Vagina (tissue), 2 donors: ENCODE results near the gene TRABD2B. TPM values are rescaled to one million over a fixed set of nuclear protein-coding genes. Genes with fewer than 3 reads are reported as not detected.

Source experiments
- DNase-seq, 2 donors: peaks; one replicate each; pipeline ENCODE4 v3.0.0-alpha.2; 2017; ENCODE audit errors: extremely low spot score in 2 of 2
- H3K27ac ChIP-seq: fragments of 200-600 bp; sonication (generic); one replicate; pipeline ENCODE4 v1.5.1; 2019
- H3K27me3 ChIP-seq: fragments of 200-600 bp; sonication (generic); one replicate; pipeline ENCODE4 v1.5.1; 2019
- H3K36me3 ChIP-seq, 2 donors: fragments of 200-600 bp; sonication (generic); one replicate each; pipeline ENCODE4 v1.5.1; 2017 to 2019
- H3K4me1 ChIP-seq: fragments of 200-600 bp; sonication (generic); one replicate; pipeline ENCODE4 v1.5.1; 2019
- H3K4me3 ChIP-seq, 2 donors: fragments of 200-600 bp; sonication (generic); 1 replicate in 1 of 2; 2 replicates in 1 of 2; pipeline ENCODE4 v1.5.1; 2016 to 2019
- H3K9me3 ChIP-seq: fragments of 200-600 bp; sonication (generic); one replicate; pipeline ENCODE4 v1.5.1; 2019
- CTCF ChIP-seq, 3 experiments: fragments of 450-650 bp in 2 of 3; fragments of 200-600 bp in 1 of 3; sonication (generic) in 1 of 3; IDR thresholded peaks; one replicate each; pipeline ENCODE4 v1.5.1; 2017 to 2019; ENCODE audit warnings: antibody characterized with exemption in 3 of 3, mild to moderate bottlenecking in 2 of 3, moderate library complexity in 2 of 3
- POLR2A ChIP-seq, 2 donors: fragments of 450-650 bp; IDR thresholded peaks; one replicate each; pipeline ENCODE4 v1.6.1; 2017; ENCODE audit warnings: antibody characterized with exemption in 2 of 2, mild to moderate bottlenecking in 2 of 2, moderate library complexity in 2 of 2
- POLR2AphosphoS5 ChIP-seq, 2 donors: sonication (generic); formaldehyde crosslinking; IDR thresholded peaks; one replicate each; pipeline ENCODE4 v1.9.0; 2017; ENCODE audit warnings: antibody characterized with exemption in 2 of 2, mild to moderate bottlenecking in 2 of 2, low read depth in 1 of 2; ENCODE audit not compliant: insufficient read depth in 1 of 2
- intact Hi-C: fragments of 100-400 bp; cut with DNase I; formaldehyde crosslinking; loops from one replicate; pipeline ENCODE4 v1.15.1; 2023
- total RNA-seq: library from RNA; depleted of rRNA; stranded (reverse); fragments of >200 nt; gene quantifications from one replicate; pipeline ENCODE4 v1.2.3, GENCODE V29; 2016

Gene TRABD2B
- total RNA-seq, 1 donor from 2014 or later = 5.6 TPM

GRCh38 chr1:47837056-47837830, 159.9 kb downstream of the TRABD2B start:
- no peak overlapping the region for H3K4me3 ChIP-seq
- DNase-seq = no peak
- no peak overlapping the region for H3K27ac ChIP-seq
- H3K36me3 ChIP-seq = no peaks in the 10 kb centered on the region
- H3K27me3 ChIP-seq = no peaks in the 10 kb centered on the region
- peaks cover 9% of the 10 kb centered on the region for H3K4me1 ChIP-seq
- H3K9me3 ChIP-seq = peaks cover 6% of the 10 kb centered on the region
- intact Hi-C loops = no loop called here
- TF ChIP-seq POLR2AphosphoS5 (IDR thresholded peaks at IDR 0.05; ENCODE audit: insufficient read depth in 1 of 2, low read depth in 1 of 2) (no peak), CTCF (IDR thresholded peaks at IDR 0.05) (no peak), POLR2A (IDR thresholded peaks at IDR 0.05) (no peak)

GRCh38 chr1:47835409-47835808, 161.8 kb downstream of the TRABD2B start:
- no peak overlapping the region for H3K4me3 ChIP-seq
- intact Hi-C loops = no loop called here
- no peaks in the 10 kb centered on the region for H3K27me3 ChIP-seq
- H3K27ac ChIP-seq = no peak overlapping the region
- peaks cover 9% of the 10 kb centered on the region for H3K4me1 ChIP-seq
- H3K36me3 ChIP-seq = no peaks in the 10 kb centered on the region
- DNase-seq = no peak
- TF ChIP-seq POLR2A (IDR thresholded peaks at IDR 0.05) (no peak), CTCF (IDR thresholded peaks at IDR 0.05) (no peak), POLR2AphosphoS5 (IDR thresholded peaks at IDR 0.05; ENCODE audit: insufficient read depth in 1 of 2, low read depth in 1 of 2) (no peak)
- H3K9me3 ChIP-seq = peaks cover 6% of the 10 kb centered on the region

DNA sequence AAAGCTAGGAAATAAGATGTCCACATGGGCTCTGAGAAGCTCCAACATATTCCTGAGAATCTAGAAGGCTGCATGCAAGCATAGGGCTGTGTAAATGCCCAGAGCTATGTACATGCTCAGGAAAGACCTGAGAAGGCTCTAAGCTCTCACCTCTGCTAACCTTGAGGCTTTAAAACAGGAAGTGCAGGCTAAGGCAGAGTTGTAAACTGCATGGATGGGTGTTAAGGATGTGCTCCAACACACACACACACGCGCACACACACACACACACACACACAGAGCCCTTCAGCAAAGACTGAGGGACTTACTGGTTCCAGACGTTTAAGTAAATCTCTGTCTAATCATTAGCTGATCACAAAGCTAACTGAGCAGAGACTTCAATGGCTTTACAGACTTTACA, 162.9 kb downstream of the TRABD2B start:
- TF ChIP-seq POLR2A (IDR thresholded peaks at IDR 0.05) (no peak), POLR2AphosphoS5 (IDR thresholded peaks at IDR 0.05; ENCODE audit: insufficient read depth in 1 of 2, low read depth in 1 of 2) (no peak), CTCF (IDR thresholded peaks at IDR 0.05) (no peak)
- Histone ChIP-seq H3K4me3 (no peak overlapping the region), H3K9me3 (peaks cover 6% of the 10 kb centered on the region), H3K4me1 (peaks cover 7% of the 10 kb centered on the region), H3K36me3 (no peaks in the 10 kb centered on the region), H3K27ac (no peak overlapping the region), H3K27me3 (no peaks in the 10 kb centered on the region)
- intact Hi-C loops = no loop called here
- no peak for DNase-seq

GRCh38 chr1:47830641-47831333, 166.4 kb downstream of the TRABD2B start:
- DNase-seq = no peak
- TF ChIP-seq CTCF (IDR thresholded peaks at IDR 0.05) (no peak), POLR2A (IDR thresholded peaks at IDR 0.05) (no peak), POLR2AphosphoS5 (IDR thresholded peaks at IDR 0.05; ENCODE audit: insufficient read depth in 1 of 2, low read depth in 1 of 2) (no peak)
- H3K36me3 ChIP-seq = no peaks in the 10 kb centered on the region
- H3K27ac ChIP-seq = no peak overlapping the region
- peaks cover 5% of the 10 kb centered on the region for H3K9me3 ChIP-seq
- no peaks in the 10 kb centered on the region for H3K27me3 ChIP-seq
- intact Hi-C loops = no loop called here
- H3K4me1 ChIP-seq = peaks cover 7% of the 10 kb centered on the region
- H3K4me3 ChIP-seq = no peak overlapping the region

GRCh38 chr1:47830021-47830420, 167.2 kb downstream of the TRABD2B start:
- TF ChIP-seq POLR2AphosphoS5 (IDR thresholded peaks at IDR 0.05; ENCODE audit: insufficient read depth in 1 of 2, low read depth in 1 of 2) (no peak), CTCF (IDR thresholded peaks at IDR 0.05) (no peak), POLR2A (IDR thresholded peaks at IDR 0.05) (no peak)
- H3K4me3 ChIP-seq = no peak overlapping the region
- H3K27ac ChIP-seq = no peak overlapping the region
- peaks cover 7% of the 10 kb centered on the region for H3K4me1 ChIP-seq
- H3K36me3 ChIP-seq = no peaks in the 10 kb centered on the region
- intact Hi-C loops = no loop called here
- no peaks in the 10 kb centered on the region for H3K27me3 ChIP-seq
- H3K9me3 ChIP-seq = no peaks in the 10 kb centered on the region
- no peak for DNase-seq
